IMR-90 (cell line): ENCODE measurements around the gene ODAD3. TPM values are rescaled to one million over a fixed set of nuclear protein-coding genes. Genes with fewer than 3 reads are reported as not detected.
A peak's percentile ranks its signal among the peaks of the same experiment; 100 is the strongest.

Source experiments
- ATAC-seq: fragments of 200-7000 bp; cut with Tn5 transposase; 2 replicates; pipeline ENCODE4 v1.9.1; 2020; ENCODE audit warnings: low read depth, mild to moderate bottlenecking, moderate library complexity
- BruUV-seq: library from RNA; stranded (reverse); fragments of 400-500 nt; replicated peaks from 2 replicates; lab custom pipeline; 2021; lab: Mats Ljungman, UMichigan
- CTCF ChIA-PET: fragments of 300-600 bp; formaldehyde crosslinking; extraction: SDS; loops from one replicate; lab custom pipeline; 2021; ENCODE audit warnings: antibody characterized with exemption; lab: Yijun Ruan, JAX
- POLR2A ChIA-PET: fragments of 300-600 bp; sonication (Branson Sonifier 250); formaldehyde crosslinking; loops from one replicate; lab custom pipeline; 2022; ENCODE audit warnings: antibody characterized with exemption; ENCODE audit not compliant: unreplicated experiment; lab: Charles Lee
- DNase-seq: peaks from one replicate; pipeline ENCODE4 v3.0.0; 2013
- H2AFZ ChIP-seq: replicated peaks from 2 replicates; pipeline ENCODE3; 2013; ENCODE audit warnings: low read length, mild to moderate bottlenecking; ENCODE audit not compliant: poor library complexity
- H2AK5ac ChIP-seq: 2 replicates; pipeline ENCODE4 v1.6.1; 2013; ENCODE audit warnings: low read depth, low read length, inconsistent platforms
- H2AK9ac ChIP-seq: replicated peaks from 2 replicates; pipeline ENCODE3; 2013; ENCODE audit warnings: mild to moderate bottlenecking, low read depth, low read length, moderate library complexity; ENCODE audit not compliant: poor library complexity
- H2BK120ac ChIP-seq: 2 replicates; pipeline ENCODE4 v1.6.1; 2013; ENCODE audit warnings: low read depth, low read length, inconsistent platforms
- H2BK15ac ChIP-seq: 3 replicates; pipeline ENCODE4 v1.6.1; 2013; ENCODE audit warnings: low read depth, low read length, inconsistent platforms
- H2BK20ac ChIP-seq: 2 replicates; pipeline ENCODE4 v1.6.1; 2013; ENCODE audit warnings: low read depth, mild to moderate bottlenecking, inconsistent platforms, low read length, moderate library complexity
- H2BK5ac ChIP-seq: 2 replicates; pipeline ENCODE4 v1.6.1; 2013; ENCODE audit warnings: mild to moderate bottlenecking, low read depth, low read length, inconsistent platforms; ENCODE audit not compliant: poor library complexity, severe bottlenecking
- H3K14ac ChIP-seq: replicated peaks from 2 replicates; pipeline ENCODE4 v1.6.1; 2013; ENCODE audit warnings: low read depth, low read length, inconsistent platforms
- H3K18ac ChIP-seq: 2 replicates; pipeline ENCODE4 v1.6.1; 2013; ENCODE audit warnings: low read depth, low read length, control low read depth
- H3K23ac ChIP-seq: 2 replicates; pipeline ENCODE4 v1.6.1; 2013; ENCODE audit warnings: low read depth, low read length, inconsistent platforms
- H3K27ac ChIP-seq: 2 replicates; pipeline ENCODE4 v1.5.1; 2013; ENCODE audit warnings: mild to moderate bottlenecking, control low read depth, low read length; ENCODE audit not compliant: insufficient read depth
- H3K27me3 ChIP-seq: 2 replicates; pipeline ENCODE4 v1.6.1; 2013; ENCODE audit warnings: low read length; ENCODE audit not compliant: control insufficient read depth, insufficient read depth
- H3K36me3 ChIP-seq: 2 replicates; pipeline ENCODE4 v1.6.1; 2013; ENCODE audit warnings: low read length, mixed read lengths; ENCODE audit not compliant: control insufficient read depth, insufficient read depth
- H3K4ac ChIP-seq: 2 replicates; pipeline ENCODE4 v1.6.1; 2013; ENCODE audit warnings: low read depth, low read length, inconsistent platforms
- H3K4me1 ChIP-seq: 2 replicates; pipeline ENCODE4 v1.6.1; 2013; ENCODE audit warnings: low read length, mixed read lengths; ENCODE audit not compliant: control insufficient read depth, insufficient read depth
- H3K4me2 ChIP-seq: 2 replicates; pipeline ENCODE4 v1.6.1; 2013; ENCODE audit warnings: low read depth, mild to moderate bottlenecking, control low read depth, low read length, moderate library complexity
- H3K4me3 ChIP-seq: 2 replicates; pipeline ENCODE4 v1.5.1; 2013; ENCODE audit warnings: low read depth, mild to moderate bottlenecking, control low read depth, low read length, moderate library complexity; ENCODE audit not compliant: insufficient read depth
- H3K56ac ChIP-seq: 2 replicates; pipeline ENCODE4 v1.6.1; 2013; ENCODE audit warnings: low read length, inconsistent platforms; ENCODE audit not compliant: insufficient read depth; ENCODE audit errors: extremely low read depth
- H3K79me1 ChIP-seq, 2 experiments: 2 replicates each; pipeline ENCODE4 v1.6.1; 2013; ENCODE audit warnings: low read length in 2 of 2, inconsistent platforms in 1 of 2, low read depth in 1 of 2
- H3K9ac ChIP-seq: 2 replicates; pipeline ENCODE4 v1.6.1; 2013; ENCODE audit warnings: low read depth, low read length, control low read depth
- H3K9me1 ChIP-seq: 2 replicates; pipeline ENCODE4 v1.6.1; 2013; ENCODE audit warnings: low read length, inconsistent platforms; ENCODE audit not compliant: insufficient read depth
- H3K9me3 ChIP-seq: 2 replicates; pipeline ENCODE4 v1.6.1; 2013; ENCODE audit warnings: low read length; ENCODE audit not compliant: control insufficient read depth, insufficient read depth
- H4K20me1 ChIP-seq: 2 replicates; pipeline ENCODE4 v1.6.1; 2013; ENCODE audit warnings: low read length, inconsistent platforms; ENCODE audit not compliant: insufficient read depth
- H4K5ac ChIP-seq: 2 replicates; pipeline ENCODE4 v1.6.1; 2013; ENCODE audit warnings: mild to moderate bottlenecking, low read depth, low read length, control low read depth
- H4K8ac ChIP-seq, 2 experiments: 2 replicates each; pipeline ENCODE4 v1.6.1; 2013; ENCODE audit warnings: low read depth in 2 of 2, low read length in 2 of 2, control low read depth in 1 of 2, inconsistent platforms in 1 of 2
- H4K91ac ChIP-seq: 2 replicates; pipeline ENCODE4 v1.6.1; 2013; ENCODE audit warnings: low read depth, low read length, inconsistent platforms; ENCODE audit not compliant: insufficient read depth
- BHLHE40 ChIP-seq: fragments of 150-350 bp; IDR thresholded peaks from 2 replicates; pipeline ENCODE4 v1.6.1; 2016; ENCODE audit warnings: mild to moderate bottlenecking, low read depth, low read length
- CEBPB ChIP-seq: IDR thresholded peaks from 2 replicates; pipeline ENCODE4 v1.6.1; 2012; ENCODE audit warnings: low read depth, low read length, improper control_type of control experiment
- CHD1 ChIP-seq: IDR thresholded peaks from 2 replicates; pipeline ENCODE4 v1.6.1; 2012; ENCODE audit warnings: low read depth, low read length, improper control_type of control experiment
- CTCF ChIP-seq: conservative IDR thresholded peaks from 2 replicates; pipeline ENCODE4 v1.5.1; 2012; ENCODE audit warnings: mild to moderate bottlenecking, low read depth, low read length, improper control_type of control experiment
- ELK1 ChIP-seq: fragments of 150-350 bp; IDR thresholded peaks from 2 replicates; pipeline ENCODE4 v1.6.1; 2016; ENCODE audit warnings: low read depth, mild to moderate bottlenecking, low read length, moderate library complexity, borderline replicate concordance
- FOS ChIP-seq: fragments of 150-350 bp; IDR thresholded peaks from 2 replicates; pipeline ENCODE4 v1.6.1; 2016; ENCODE audit warnings: low read depth, low read length
- MXI1 ChIP-seq: IDR thresholded peaks from 2 replicates; pipeline ENCODE4 v1.6.1; 2012; ENCODE audit warnings: low read depth, mild to moderate bottlenecking, low read length, moderate library complexity, borderline replicate concordance
- POLR2A ChIP-seq: IDR thresholded peaks from 2 replicates; pipeline ENCODE4 v1.6.1; 2012; ENCODE audit warnings: mild to moderate bottlenecking, low read depth, low read length
- RAD21 ChIP-seq: IDR thresholded peaks from 2 replicates; pipeline ENCODE4 v1.6.1; 2012; ENCODE audit warnings: low read length, improper control_type of control experiment
- RFX5 ChIP-seq: IDR thresholded peaks from 2 replicates; pipeline ENCODE4 v1.8.0; 2012; ENCODE audit warnings: low read depth, mild to moderate bottlenecking, low read length, moderate library complexity
- USF2 ChIP-seq: fragments of 150-350 bp; IDR thresholded peaks from 2 replicates; pipeline ENCODE4 v1.6.1; 2017; ENCODE audit warnings: mild to moderate bottlenecking, antibody characterized with exemption, low read length, low read depth
- WGBS, 2 experiments: methylation state at CpG; one replicate each; pipeline versions ENCODE4 v1.1.5 to v1.1.7; 2013; ENCODE audit warnings: missing lambda C conversion rate in 2 of 2; ENCODE audit not compliant: insufficient read length in 1 of 2; ENCODE audit errors: extremely low coverage in 2 of 2; 5-methylcytosine and 5-hydroxymethylcytosine counted together
- dilution Hi-C: fragments of 300-500 bp; cut with HindIII; formaldehyde crosslinking; loops from one replicate; pipeline ENCODE4 v1.14.3; 2018; ENCODE audit warnings: low sequenced_read_pairs; ENCODE audit not compliant: unreplicated experiment
- in situ Hi-C: fragments of 300-500 bp; cut with MboI; formaldehyde crosslinking; loops from 3 replicates; pipeline ENCODE4 v1.14.3; 2019; ENCODE audit warnings: low sequenced_read_pairs, inconsistent platforms, mixed read lengths
- intact Hi-C: fragments of 100-400 bp; cut with micrococcal nuclease; formaldehyde crosslinking; loops from 2 replicates; pipeline ENCODE4 v1.10.0; 2022
- polyA plus RNA-seq, 3 experiments: library from polyadenylated mRNA; depleted of rRNA; stranded (reverse); fragments of >200 nt; gene quantifications; 2 replicates each; pipeline ENCODE4 v1.2.3, GENCODE V29; 2012; ENCODE audit warnings: low replicate concordance in 1 of 3
- total RNA-seq: library from RNA; depleted of rRNA; stranded (reverse); fragments of >200 nt; gene quantifications from 2 replicates; pipeline ENCODE4 v1.2.3, GENCODE V29; 2012

The ODAD3 gene
- total and polyA plus RNA-seq, 2 of the 4 experiments (the other 2 are of a cell fraction), result under 0.01 to 0.44 TPM

- no peak for DNase-seq
- Histone ChIP-seq H2AK9ac (peak within 1 kb of the TSS; percentile 66), H3K27ac (no peak within 1 kb of the TSS), H3K9me3 (no peaks in the 10 kb centered on the region), H4K20me1 (no peaks in the 10 kb centered on the region), H3K14ac (no peak within 1 kb of the TSS), H3K79me1 (no peaks in the 10 kb centered on the region), H3K4me1 (peaks cover 2% of the 10 kb centered on the region; the same call in 1 of the 2 replicates), H3K4me3 (peak within 1 kb of the TSS; percentile 34), H3K27me3 (peaks cover 40% of the 10 kb centered on the region), H3K56ac (no peak within 1 kb of the TSS), H3K23ac (no peak within 1 kb of the TSS), H2BK5ac (no peak within 1 kb of the TSS), H2BK15ac (no peak within 1 kb of the TSS), H3K9ac (peak within 1 kb of the TSS; percentile 3; the same call in 1 of the 2 replicates), H3K36me3 (no peaks in the 10 kb centered on the region), H2AK5ac (no peak within 1 kb of the TSS), H4K8ac (peak within 1 kb of the TSS; percentile 37 to 66; a peak in 1 of 4 replicates), H2BK20ac (no peak within 1 kb of the TSS), H4K5ac (no peak within 1 kb of the TSS), H3K9me1 (no peaks in the 10 kb centered on the region), H3K18ac (no peak within 1 kb of the TSS), H4K91ac (no peak within 1 kb of the TSS; the same call in 1 of the 2 replicates), H2BK120ac (no peak within 1 kb of the TSS), H3K4ac (no peak within 1 kb of the TSS), H3K4me2 (peak within 1 kb of the TSS; percentile 55), H2AFZ (peak within 1 kb of the TSS; percentile 86)
- CTCF ChIA-PET, result interaction anchor here (0.8 kb wide), 2 partner anchors 16 to 36 kb away, joined by 3 read pairs; partner anchors contain the start of gene ODAD3
- dilution Hi-C loops (no loop called here), intact Hi-C loops (no loop called here), in situ Hi-C loops (no loop called here)
- ATAC-seq, result peak; percentile 74
- POLR2A ChIA-PET, result interaction anchor here (0.6 kb wide), 1 partner anchor 461 kb away, joined by 3 read pairs; no protein-coding TSS in a partner anchor
- no TSS peak for BruUV-seq
- WGBS, 2 experiments, result 5% methylated on average over 21 of the region's 72 CpGs; no CpG with 5 or more reads in 1 of the 2 experiments
- TF ChIP-seq FOS, result no peak
- no peak for TF ChIP-seq RFX5
- no peak for TF ChIP-seq CEBPB
- no peak for TF ChIP-seq USF2
- no peak for TF ChIP-seq BHLHE40
- TF ChIP-seq RAD21, result no peak
- no peak for TF ChIP-seq ELK1
- TF ChIP-seq POLR2A, result no peak
- no peak for TF ChIP-seq CTCF
- TF ChIP-seq MXI1, result no peak
- no peak for TF ChIP-seq CHD1
Measured at GRCh38 chr19:11418549-11419506, 16.1 kb downstream of the ODAD3 start, which contains the start of gene RGL3. TSS of gene RGL3 (minus strand) at chr19:11419314. CDS start at chr19:11419278, 36 bp downstream.
